Measurements from ENCODE around the gene TIMM8B.
"Not testable (repeated sequence)": the region's sequence is repeated elsewhere in the genome, so short reads cannot be mapped to it uniquely, and the experiment has no call there.

TIMM8B gene, protein sequence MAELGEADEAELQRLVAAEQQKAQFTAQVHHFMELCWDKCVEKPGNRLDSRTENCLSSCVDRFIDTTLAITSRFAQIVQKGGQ

DNA sequence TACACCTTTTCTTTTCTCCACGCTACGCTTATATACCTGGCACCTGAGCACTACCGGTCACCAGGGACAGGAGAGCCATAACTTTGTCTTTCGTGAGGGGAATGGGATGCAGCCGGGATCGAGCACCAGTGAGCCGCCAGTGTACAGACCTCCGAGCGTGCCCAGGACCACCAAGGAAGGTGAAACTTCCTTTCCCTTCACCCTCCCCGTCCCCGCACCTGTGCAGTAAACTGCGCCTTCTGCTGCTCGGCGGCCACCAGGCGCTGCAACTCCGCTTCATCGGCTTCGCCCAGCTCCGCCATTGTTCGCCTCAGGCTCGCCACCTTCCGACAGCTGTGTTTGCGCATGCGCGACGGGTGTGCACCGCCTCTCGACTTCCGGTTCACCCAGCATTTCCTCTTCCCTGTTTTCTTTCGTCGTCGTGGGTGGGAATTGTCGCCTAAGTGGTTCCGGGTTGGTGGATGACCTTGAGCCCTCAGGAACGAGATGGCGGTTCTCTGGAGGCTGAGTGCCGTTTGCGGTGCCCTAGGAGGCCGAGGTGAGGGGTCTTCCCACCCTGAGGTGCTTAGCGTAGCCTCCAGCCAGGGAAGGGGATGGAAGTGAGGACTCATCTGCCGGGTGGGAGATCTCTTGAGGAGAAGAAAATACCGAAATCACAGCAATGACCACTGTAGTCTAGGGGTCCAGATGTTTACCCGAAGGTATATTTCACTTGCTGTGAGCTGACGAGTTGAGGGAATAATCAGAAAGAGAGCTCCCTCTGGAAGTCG is at the start of gene TIMM8B, which contains the start of gene SDHD:
Gene TIMM8B, minus strand, starts transcription at position 335 of the 770 bp plus-strand sequence. Its CDS starts 33 bp downstream, at position 302.
Gene SDHD, plus strand, starts transcription at position 452 of the 770 bp plus-strand sequence. Its CDS starts 35 bp downstream, at position 487.
- DNase-seq, result peak; percentile 97

DNA sequence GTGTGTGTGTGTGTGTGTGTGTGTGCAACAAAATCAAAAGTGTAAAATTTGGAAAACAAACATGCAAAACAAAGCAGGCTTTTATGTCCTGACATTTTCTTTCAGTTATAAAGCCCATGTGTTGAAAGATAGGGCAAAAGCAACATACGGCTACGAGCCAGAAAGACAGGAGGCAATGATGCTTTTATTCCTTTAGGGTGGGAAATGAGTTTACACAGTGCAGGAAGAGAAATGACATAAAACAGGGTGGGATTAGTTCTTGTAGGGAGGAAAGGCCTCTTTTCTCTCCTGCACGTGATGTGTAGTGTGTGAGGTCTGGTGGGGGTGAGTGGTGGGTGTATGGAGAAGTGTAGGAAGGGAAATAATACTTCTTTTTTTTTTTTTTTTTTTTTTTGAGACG is 47.9 kb upstream of the TIMM8B start:
- DNase-seq, result no peak

DNA sequence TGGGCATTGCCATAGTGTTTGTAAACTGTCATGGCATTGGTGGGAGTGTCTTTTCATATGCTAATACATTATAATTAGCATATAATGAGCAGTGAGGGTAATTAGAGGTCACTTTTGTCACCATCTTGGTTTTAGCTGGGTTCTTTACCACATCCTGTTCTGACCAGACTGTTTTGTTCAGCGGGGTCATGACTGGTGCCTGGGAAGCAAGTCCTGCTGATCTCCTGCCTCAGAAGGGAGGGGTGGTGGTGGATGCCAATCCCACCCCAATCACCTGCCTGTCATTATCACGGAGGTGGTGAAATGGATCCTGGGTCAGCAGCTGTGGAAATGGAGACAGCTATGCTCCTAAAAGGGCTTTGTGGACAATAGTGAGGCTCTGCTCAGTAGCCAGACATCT is 46.2 kb upstream of the TIMM8B start:
- no peak for DNase-seq

DNA sequence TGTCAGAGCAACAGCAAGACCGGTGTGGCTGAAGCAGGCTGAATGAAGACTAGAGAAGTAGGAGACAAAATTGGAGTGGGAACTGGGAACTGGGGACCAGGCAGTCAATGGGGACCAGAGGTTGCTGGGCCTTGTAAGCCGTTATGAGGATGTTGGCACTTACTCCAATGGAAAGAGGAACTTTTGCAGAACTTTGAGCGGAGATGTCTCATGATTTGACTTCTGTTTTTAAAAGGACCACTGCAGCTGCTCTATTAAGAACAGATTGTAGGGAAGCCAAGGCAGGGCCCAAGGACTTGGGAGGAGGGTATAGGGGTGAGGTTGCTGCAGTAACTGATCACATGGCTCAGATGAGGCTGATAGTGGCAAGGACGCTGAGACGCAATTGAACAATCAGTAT is 43.1 kb upstream of the TIMM8B start:
- DNase-seq, result no peak

DNA sequence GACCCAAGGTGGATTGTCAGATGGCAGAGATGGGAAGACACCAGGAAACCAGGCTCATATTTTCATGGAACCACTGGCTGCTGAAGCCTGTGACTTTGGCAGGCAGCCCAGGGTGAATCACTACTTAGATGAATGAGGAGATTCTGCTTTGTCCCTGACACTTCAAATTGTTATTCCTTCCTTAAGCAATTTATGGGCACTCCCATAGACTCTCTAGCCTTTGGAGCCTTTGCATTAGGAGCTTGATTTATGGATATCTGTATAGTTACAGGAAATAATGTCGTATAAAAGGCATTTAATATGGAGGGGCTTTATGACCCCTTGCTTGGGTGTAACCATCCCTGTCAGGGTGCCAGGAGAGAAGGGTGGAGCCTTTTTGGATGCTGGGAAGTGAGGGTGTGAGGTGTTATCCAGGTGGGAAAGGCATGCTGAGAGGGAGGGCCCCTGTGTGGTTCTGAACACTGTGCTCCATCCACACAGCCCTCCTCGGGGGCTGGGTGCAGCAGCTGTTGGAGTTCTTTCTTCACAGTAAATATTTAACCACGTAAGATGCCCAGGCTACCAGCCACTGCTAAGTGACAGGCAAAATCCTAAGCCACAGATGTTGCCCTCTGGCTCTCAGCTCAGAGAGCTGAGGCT is 42.0 kb upstream of the TIMM8B start:
- no peak for DNase-seq

DNA sequence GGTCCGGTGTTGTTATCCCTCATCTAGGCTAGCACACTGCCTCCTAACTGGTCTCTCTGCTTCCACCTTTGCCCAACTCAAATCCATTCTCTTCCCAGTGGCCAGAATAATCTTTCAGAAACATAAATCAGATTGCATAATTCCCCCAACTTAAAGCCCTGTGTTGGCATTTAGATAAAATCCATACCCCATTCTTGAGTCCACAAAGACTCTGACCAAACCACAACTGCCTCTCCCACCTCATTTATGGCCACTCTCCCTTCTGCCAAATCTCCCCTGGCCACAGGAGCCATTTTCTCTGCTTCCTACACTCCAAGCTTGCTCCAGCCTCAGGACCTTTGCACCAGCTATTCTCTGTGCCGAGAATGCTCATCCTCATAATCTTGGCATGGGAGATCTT is 40.5 kb upstream of the TIMM8B start:
- no peak for DNase-seq

DNA sequence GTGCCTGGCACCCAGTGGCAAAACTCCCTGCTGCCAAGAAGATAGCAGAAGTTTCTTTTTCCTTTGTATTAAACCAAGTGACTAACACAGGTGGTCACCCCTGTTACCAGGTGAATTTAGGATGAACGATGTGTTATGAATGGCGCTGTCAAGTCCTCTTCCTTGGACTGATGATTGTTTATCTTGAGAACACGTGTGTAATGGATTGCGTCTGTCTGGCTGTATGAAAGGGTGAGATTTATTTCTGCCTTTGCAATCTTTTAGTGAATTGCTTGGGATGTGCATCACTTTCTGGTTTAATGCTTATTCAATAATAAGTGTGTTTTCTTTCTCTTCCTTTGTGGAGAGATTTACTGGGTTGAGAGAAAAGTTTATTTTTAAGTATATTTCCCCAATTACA is 36.6 kb upstream of the TIMM8B start:
- DNase-seq, result no peak

DNA sequence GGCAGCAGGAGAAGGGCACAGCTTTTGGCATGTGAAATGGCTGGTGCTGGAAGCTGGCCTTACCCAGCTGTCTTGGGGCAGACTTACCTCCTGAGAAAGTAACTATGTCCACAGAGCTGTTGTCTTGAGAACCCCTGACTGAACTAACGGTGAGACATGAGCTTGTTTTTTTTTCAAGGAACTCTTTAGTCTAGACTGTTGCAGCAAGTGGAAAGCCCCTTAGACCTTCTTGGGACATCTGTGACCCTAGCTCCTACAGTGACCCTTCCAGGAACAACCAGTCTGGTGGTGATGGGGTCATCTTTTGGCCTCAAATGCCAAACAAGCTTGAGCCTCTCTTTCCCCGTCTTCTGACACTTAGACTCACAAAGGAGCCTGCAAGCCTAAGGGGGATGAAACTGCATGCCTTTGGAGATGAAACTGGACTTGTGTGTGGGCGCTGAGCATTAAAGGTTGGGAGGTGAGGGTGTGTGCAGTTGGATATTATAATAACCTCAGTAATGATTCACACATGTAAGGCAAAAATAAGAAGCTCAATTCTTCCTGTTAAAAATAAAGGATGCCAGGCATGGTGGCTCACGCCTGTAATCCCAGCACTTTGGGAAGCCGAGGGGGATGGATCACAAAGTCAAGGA is 35.5 kb upstream of the TIMM8B start:
- no peak for DNase-seq

DNA sequence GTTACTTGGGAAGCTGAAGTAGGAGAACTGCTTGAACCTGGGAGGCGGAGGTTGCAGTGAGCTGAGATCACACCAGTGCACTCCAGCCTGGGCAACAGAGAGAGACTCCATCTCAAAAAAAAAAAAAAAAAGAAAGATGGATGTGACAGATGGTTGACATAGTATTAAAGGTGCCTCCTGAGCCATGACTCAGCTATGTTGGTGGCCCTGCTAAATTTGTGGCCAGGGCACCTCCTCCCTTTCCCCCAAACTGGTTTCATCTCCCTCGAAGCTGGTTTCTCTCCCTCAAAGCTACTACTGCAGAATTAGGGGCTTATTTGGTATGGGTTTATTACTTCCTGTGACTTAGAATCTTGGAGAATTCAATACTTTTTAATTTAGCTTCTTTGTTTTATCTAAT is 31.6 kb upstream of the TIMM8B start:
- no peak for DNase-seq

DNA sequence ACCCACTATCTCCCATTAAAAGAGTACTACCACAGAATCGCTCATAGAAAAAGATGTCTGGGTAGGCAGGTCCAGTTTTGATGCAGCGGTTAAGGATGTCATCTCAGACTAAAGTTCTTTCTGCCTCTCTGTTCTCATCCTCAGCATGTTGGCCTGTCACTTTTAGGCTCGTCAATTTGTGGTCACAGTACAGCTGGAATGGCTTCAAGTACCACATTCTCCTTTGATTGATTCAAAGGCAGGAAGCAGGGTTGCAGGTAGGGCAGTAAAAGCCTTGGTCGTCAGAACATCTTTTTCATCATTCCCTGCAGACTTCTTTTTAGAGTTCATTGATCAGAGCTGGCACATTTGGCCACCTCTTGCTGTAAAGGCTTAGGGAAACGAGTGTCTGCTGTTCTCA is 28.8 kb upstream of the TIMM8B start:
- no peak for DNase-seq

DNA sequence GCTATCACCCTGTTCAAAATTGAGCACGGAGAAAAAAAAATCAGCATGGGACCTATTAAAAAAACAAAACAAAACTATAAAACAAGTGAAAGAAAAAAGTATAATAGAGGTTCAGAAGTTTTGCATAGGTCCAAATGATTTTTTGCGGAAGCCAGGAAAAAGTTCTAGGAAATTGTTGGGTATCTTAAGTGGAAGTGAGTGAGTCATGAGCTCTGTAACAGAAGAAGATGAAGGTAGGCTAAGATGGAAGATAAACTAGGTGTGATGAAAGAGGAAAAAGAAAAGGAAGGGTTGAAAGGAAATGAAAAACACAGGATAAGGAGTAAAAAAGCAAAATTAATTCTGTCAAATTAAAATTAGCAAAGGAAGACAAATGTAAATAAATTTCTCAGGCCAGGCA is 27.9 kb upstream of the TIMM8B start:
- DNase-seq, result no peak

DNA sequence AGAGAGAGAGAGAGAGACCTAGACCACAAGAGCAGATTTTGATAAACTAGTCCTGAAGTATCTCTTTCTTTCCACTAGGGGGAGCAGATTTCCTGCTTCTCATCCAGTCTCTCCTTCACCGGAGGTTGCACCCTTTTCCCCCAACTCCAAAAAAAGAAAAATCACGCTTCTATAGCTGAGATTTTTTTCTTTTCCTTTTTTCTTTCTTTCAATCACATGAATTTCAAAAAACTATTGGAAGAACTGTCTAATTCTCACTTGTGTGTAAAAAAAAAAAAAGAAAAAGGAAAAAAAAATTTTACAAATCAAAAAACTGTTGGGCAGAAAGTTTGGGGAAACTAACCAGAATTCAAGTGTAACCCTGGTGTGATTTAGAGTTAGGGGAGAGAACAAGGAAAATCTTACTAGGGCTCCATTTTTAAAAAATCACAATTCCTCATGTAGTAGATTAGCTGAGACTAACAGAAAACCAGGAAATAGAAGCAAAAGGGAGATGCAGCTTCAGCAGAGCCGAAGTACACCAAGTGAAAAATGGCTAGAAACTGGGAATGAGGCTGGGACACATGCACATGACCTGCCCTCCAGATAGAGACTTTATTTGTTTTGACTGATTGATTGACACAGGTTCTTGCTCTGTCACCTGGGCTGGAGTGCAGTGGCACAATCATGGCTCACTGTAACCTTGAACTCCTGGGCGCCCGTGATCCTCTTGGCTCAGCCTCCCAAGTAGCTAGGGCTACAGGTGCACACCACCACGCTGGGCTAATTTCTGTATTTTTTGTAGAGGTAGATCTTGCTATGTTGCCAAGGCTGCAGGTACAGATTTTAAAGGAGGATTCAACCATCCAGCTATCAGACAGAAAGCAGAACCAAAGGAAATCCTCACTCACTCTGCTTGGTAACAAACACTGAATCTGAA is 27.2 kb upstream of the TIMM8B start:
- peak; percentile 49 for DNase-seq

DNA sequence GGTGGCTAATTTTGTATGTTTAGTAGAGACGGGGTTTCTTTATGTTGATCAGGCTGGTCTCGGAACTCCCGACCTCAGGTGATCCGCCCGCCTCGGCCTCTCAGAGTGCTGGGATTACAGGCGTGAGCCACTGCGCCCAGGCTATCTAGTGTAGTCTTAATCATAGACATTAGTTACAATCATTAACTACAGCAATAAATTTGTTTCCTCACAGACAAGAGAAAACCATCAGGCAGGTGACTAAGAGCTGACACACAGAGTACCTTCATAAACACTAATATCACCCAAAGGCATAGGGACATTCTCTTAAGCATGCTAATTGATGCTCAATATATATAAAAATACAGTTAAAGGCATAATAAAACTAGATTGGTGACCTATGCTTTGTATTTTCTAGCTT is 19.5 kb upstream of the TIMM8B start:
- no peak for DNase-seq

DNA sequence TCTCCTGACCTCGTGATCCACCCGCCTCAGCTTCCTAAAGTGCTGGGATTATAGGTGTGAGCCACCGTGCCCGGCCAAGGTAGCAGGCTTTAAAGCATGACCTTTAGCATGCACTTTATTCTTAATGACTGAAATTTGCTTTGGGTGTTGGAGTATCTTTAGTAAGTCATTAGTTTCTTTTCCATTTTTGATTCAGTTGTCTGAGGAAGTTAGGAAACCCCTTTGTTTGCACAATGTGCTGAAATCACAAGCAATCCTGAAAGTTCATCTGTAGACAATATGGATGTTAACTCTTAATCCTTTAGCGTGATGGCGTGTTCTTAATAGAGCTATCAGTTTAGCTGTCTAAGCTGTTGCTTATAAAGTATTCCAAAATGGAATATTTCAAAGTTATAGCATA is 16.9 kb upstream of the TIMM8B start:
- no peak for DNase-seq

DNA sequence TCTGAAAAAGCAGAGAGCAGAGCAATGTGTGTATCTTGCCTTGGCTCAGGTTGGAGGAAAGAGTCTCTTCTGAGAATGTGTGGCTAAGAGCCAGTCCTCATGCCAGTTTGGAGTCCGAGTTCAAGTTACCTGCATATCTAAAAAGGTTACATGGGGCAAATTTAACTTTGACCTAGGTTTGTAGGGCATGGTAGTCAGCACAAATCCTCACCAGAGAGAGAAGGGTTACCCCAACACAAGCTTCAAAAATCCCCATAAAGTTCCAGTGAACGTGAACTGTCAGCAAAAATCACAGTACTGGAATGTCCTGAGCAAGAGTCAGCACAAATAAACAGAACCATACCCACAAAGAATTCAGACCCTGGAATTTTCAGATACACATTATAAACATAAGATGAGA is 13.9 kb upstream of the TIMM8B start:
- no peak for DNase-seq

DNA sequence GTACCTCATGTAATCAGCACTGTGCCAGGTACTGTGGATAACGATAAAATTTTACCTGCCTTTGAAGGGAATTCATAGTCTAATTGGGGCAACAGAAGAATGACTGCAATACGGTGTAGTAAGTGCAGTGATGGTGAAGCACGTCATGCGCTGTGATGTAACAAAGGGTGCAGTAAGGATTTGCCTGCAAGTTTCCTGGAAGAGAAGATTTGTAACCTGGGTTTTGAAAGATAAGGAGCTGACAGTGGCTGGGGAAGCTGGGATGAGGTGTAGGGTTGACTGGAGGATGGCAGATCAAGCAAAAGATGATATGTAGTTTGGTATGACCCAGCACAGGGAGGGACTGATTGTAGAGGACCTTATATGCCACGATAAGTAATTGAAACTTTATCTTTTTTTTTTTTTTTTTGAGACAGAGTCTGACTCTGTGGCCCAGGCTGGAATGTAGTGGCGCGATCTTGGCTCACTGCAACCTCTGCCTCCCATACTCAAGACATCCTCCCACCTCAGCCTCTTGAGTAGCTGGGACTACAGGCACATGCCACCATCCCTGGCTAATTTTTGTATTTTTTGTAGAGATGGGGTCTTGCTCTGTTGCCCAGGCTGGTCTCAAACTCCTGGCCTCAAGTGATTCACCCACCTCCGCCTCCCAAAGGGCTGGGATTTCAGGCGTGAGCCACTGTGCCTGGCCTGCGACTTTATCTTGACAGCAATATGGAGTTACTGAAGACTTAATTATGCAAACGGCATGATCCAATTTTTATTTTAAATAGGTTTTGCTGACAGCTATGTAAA is 11.4 kb upstream of the TIMM8B start:
- no peak for DNase-seq

DNA sequence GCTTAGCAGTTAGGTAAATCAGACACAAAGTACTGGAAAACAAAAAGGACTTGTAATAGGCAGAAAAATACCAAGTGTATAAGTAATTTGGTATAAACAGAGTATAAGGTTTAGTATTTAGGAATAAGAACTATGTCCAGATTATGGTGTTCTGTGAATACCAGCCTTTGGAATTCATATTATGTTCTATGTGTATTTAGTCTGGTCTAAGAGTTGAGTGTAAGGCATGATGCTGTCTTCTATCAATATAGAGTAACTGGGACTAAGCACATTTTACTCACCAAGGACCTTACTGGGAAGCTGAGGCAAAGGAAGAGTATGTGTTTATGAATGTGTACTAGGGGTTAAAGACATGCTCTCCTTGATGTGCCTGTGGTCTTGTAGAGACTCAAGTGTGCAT is 9.6 kb upstream of the TIMM8B start:
- DNase-seq, result no peak

DNA sequence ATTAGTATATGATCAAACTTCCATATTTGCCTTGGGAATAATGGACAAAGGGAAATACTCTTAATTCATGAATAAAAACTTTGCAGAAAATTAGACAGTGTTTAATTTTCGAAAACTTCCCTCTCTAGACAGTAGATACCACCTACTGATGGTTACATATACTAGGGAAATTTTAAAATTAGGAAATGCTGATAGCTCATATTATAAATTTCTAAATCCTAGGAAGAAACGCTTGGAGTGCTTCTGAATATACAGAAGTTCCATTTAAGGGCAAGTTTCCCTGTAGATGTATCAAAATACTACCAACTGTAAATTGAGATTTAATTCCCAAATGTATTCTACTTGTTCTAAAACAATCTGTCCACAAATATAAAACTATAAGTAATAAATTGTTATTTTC is 8.7 kb upstream of the TIMM8B start:
- DNase-seq, result not testable (repeated sequence)

DNA sequence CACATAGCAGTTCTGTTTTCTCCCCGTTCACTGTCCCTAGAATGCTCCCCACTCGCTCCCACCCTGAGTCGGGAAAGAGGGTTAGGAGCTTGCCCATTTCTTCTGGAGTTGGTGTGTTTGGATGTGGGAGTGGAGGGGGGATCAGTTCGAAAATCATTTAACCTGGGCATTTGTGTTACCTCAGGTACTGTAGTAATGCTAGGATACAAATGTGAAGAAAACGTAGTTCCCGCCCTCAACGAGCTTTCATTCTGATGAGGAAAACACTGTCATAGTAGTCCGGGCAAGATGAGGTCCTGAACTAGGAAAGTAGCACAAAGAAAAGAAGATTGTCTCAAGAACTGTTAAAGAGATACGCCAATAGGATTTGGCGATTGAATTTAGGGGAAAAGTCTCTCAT is 656 bp upstream of the TIMM8B start:
- no peak for DNase-seq

DNA sequence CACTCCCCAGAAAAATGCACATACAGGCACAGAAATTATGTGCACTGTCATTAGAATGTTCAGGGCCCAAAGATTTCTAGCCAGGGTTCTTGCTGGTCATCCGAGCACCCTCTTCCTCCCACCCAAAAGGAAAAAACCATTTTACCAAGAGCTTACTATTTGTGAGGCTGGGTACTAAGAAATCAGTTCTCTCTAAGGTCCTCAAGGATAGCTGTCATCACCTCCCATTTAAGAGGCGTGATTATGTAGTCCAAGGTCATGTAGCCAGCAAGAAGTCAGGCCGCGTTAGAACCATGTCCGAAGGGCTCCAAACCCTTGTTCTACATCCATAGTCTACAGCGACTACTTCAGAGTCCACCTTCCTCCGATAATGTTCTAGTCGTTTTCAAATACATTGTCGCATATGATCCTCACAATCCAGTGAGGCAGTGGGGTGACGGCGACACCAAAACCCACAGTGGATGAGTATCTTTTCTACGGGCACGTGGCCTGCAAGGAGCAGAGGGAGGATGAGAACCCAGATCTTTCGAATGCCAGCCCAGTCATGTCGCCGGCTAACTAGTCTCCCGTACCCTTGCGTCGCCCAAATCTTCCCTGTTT is 634 bp downstream of the TIMM8B start:
- DNase-seq, result no peak

DNA sequence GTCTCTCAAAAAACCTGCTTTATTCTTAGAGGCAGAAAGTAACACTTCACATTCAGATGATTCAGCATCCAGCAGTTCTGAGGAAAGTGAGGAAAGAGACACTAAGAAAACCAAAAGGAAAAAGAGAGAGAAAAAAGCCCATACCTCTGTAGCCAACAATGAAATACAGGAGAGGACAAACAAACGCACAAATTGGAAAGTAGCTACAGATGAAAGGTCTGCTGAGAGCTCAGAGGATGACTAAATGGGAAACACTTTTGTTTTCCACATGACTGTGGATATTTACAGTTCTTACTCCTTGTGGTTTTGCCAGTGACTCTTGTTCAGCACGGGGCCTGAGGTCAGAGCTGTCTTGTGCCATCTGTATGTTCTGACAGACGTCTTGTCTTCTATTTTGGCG is 3.8 kb downstream of the TIMM8B start:
- DNase-seq, result no peak
